ENCODE data around the gene LPAR1. TPM values are rescaled to one million over a fixed set of nuclear protein-coding genes. Genes with fewer than 3 reads are reported as not detected.
"Not testable (repeated sequence)": the region's sequence is repeated elsewhere in the genome, so short reads cannot be mapped to it uniquely, and the experiment has no call there.

The LPAR1 gene
- total and polyA plus RNA-seq, 2 of the 8 experiments (the other 6 are each of a cell fraction or from before 2014, with no cell fraction given), result 3.4 to 5.1 TPM

DNA sequence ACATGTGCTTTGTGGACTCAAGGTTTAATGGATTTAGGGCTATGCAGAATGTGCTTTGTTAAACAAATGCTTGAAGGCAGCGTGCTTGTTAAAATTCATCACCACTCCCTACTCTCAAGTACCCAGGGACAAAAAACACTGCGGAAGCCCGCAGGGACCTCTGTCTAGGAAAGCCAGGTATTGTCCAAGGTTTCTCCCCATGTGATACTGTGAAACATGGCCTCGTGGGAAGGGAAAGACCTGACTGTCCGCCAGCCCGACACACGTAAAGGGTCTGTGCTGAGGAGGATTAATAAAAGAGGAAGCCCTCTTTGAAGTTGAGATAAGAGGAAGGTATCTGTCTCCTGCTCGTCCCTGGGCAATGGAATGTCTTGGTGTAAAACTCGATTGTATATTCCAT is 211.9 kb downstream of the LPAR1 start:
- H3K9me3 ChIP-seq (ENCODE audit: insufficient read depth in 2 of 2, low read depth in 1 of 2, low read length in 1 of 2); H3K23me2 ChIP-seq (ENCODE audit: low read depth, low read length); H3K36me3 ChIP-seq (ENCODE audit: control insufficient read depth in 2 of 4, insufficient read depth in 4 of 4, low read length in 3 of 4); H3K9ac ChIP-seq (replicated peaks in 1 of 4; ENCODE audit: extremely low read depth in 1 of 4, low read depth in 3 of 4, low read length in 3 of 4); H3K4me1 ChIP-seq (replicated peaks in 1 of 4; ENCODE audit: control insufficient read depth in 3 of 4, insufficient read depth in 4 of 4, low read length in 3 of 4); H2BK120ac ChIP-seq (replicated peaks; ENCODE audit: low read depth, low read length); H3K18ac ChIP-seq (ENCODE audit: extremely low read depth, low read length); H3K79me1 ChIP-seq (ENCODE audit: low read depth, low read length); H4K5ac ChIP-seq (ENCODE audit: insufficient read length, low read depth, low read length); H3K23ac ChIP-seq (ENCODE audit: insufficient read length); DNase-seq (ENCODE audit: low read depth in 1 of 2, low spot score in 2 of 2); FAIRE-seq; H4K20me1 ChIP-seq (replicated peaks in 1 of 2; ENCODE audit: control insufficient read depth in 1 of 2, insufficient read depth in 2 of 2, low read length in 2 of 2); H2BK15ac ChIP-seq (ENCODE audit: low read length); H3K27ac ChIP-seq (ENCODE audit: low read depth, low read length); H2BK12ac ChIP-seq (ENCODE audit: low read depth, low read length); POLR2A ChIA-PET (ENCODE audit: partially characterized antibody); H3K27me3 ChIP-seq (replicated peaks in 1 of 4; ENCODE audit: control insufficient read depth in 3 of 4, extremely low read depth in 1 of 4, insufficient read depth in 3 of 4, low read length in 3 of 4); H3K14ac ChIP-seq (ENCODE audit: insufficient read length); H3K4ac ChIP-seq (replicated peaks; ENCODE audit: insufficient read length, low read depth, low read length); CTCF ChIA-PET (ENCODE audit: partially characterized antibody); H4K91ac ChIP-seq (replicated peaks; ENCODE audit: insufficient read length, low read length); H4K8ac ChIP-seq (ENCODE audit: extremely low read depth, insufficient read depth, low read length); H2BK20ac ChIP-seq (ENCODE audit: low read length); H2AFZ ChIP-seq (ENCODE audit: low read length); H2BK5ac ChIP-seq (ENCODE audit: low read depth, low read length); H2AK5ac ChIP-seq (ENCODE audit: low read depth, low read length); H3K4me2 ChIP-seq (ENCODE audit: insufficient read depth in 1 of 2, low read depth in 2 of 2, low read length in 2 of 2); H3K4me3 ChIP-seq (ENCODE audit: extremely low read depth in 1 of 4, insufficient read depth in 2 of 4, low read depth in 3 of 4, low read length in 4 of 4); H3K56ac ChIP-seq (replicated peaks; ENCODE audit: insufficient read length, low read depth, low read length); H3K79me2 ChIP-seq (ENCODE audit: control insufficient read depth in 1 of 2, insufficient read depth in 2 of 2, low read length in 2 of 2): not testable (repeated sequence)
- 63% methylated on average over 8 of the region's 9 CpGs; no CpG with 5 or more reads in 1 of the 2 experiments for WGBS, 2 experiments (ENCODE audit: extremely low coverage in 1 of 2, insufficient coverage in 1 of 2, insufficient read length in 1 of 2, insufficient replicate concordance in 2 of 2, low coverage in 1 of 2, low lambda C conversion rate in 2 of 2, missing lambda C conversion rate in 1 of 2)
